ENCODE results near the gene MIP. TPM values are rescaled to one million over a fixed set of nuclear protein-coding genes. Genes with fewer than 3 reads are reported as not detected.

MIP gene
- total and polyA plus RNA-seq, 10 of the 15 experiments (the other 5 are each of a cell fraction or from before 2014, with no cell fraction given): 0.04 to 0.18 (median 0.11) TPM; not detected in 3

Other genes starting within 250 kb of the MIP start
Only the 7 nearest of the 18 such genes appear.
- 4.2 and 5.7 TPM in 2 replicates for gene IL23A, start 115.8 kb downstream of the MIP start, total RNA-seq (2014; rRNA removed)
- gene IL23A, start 115.8 kb downstream of the MIP start, total RNA-seq (2014; rRNA removed; fragmentation: Illumina TruSeq; extraction: Trizol): 4.7 and 5.6 TPM in 2 replicates
- gene IL23A, start 115.8 kb downstream of the MIP start, total RNA-seq (2021): 4.3 and 4.7 TPM in 2 replicates
- 3.3 and 4.0 TPM in 2 replicates for gene IL23A, start 115.8 kb downstream of the MIP start, polyA plus RNA-seq (2011; rRNA removed)
- 1.6 and 5.7 TPM in 2 replicates for gene IL23A, start 115.8 kb downstream of the MIP start, polyA plus RNA-seq (2014; fragmentation: Illumina TruSeq; extraction: Trizol)
- 10 to 100 TPM in 1 of 2 experiments, 1 to 10 TPM in 1; 7.7 to 11.1 TPM for gene IL23A, start 115.8 kb downstream of the MIP start, polyA plus RNA-seq (2014; fragmentation: Nextera tagmentation; extraction: Ambion mirVana)
- gene IL23A, start 115.8 kb downstream of the MIP start, polyA plus RNA-seq (2014; rRNA removed): 9.9 and 10.8 TPM in 2 replicates
- gene IL23A, start 115.8 kb downstream of the MIP start, polyA plus RNA-seq (2016; fragmentation: Nextera tagmentation; extraction: Ambion mirVana): 1 to 10 TPM; 4.4 to 5.6 TPM
- gene STAT2, start 94.5 kb downstream of the MIP start, total RNA-seq (2014; rRNA removed): 101 and 114 TPM in 2 replicates
- gene STAT2, start 94.5 kb downstream of the MIP start, total RNA-seq (2014; rRNA removed; fragmentation: Illumina TruSeq; extraction: Trizol): 66.4 and 69.3 TPM in 2 replicates
- gene STAT2, start 94.5 kb downstream of the MIP start, total RNA-seq (2021): 93.7 and 97.9 TPM in 2 replicates
- 91.5 and 106 TPM in 2 replicates for gene STAT2, start 94.5 kb downstream of the MIP start, polyA plus RNA-seq (2011; rRNA removed)
- 74.9 and 91.9 TPM in 2 replicates for gene STAT2, start 94.5 kb downstream of the MIP start, polyA plus RNA-seq (2014; fragmentation: Illumina TruSeq; extraction: Trizol)
- gene STAT2, start 94.5 kb downstream of the MIP start, polyA plus RNA-seq (2014; fragmentation: Nextera tagmentation; extraction: Ambion mirVana): 10 to 100 TPM; 16.9 to 23.5 TPM
- gene STAT2, start 94.5 kb downstream of the MIP start, polyA plus RNA-seq (2014; rRNA removed): 90.4 and 94.4 TPM in 2 replicates
- gene STAT2, start 94.5 kb downstream of the MIP start, polyA plus RNA-seq (2016; fragmentation: Nextera tagmentation; extraction: Ambion mirVana): 10 to 100 TPM; 76.5 to 79.2 TPM
- 0.11 TPM in 1 of 2 replicates, not detected in the other for gene APOF, start 91.8 kb downstream of the MIP start, total RNA-seq (2014; rRNA removed)
- not detected in 2 replicates for gene APOF, start 91.8 kb downstream of the MIP start, total RNA-seq (2014; rRNA removed; fragmentation: Illumina TruSeq; extraction: Trizol)
- not detected in 2 replicates for gene APOF, start 91.8 kb downstream of the MIP start, total RNA-seq (2021)
- not detected in 2 replicates for gene APOF, start 91.8 kb downstream of the MIP start, polyA plus RNA-seq (2011; rRNA removed)
- 0.04 TPM in 1 of 2 replicates, not detected in the other for gene APOF, start 91.8 kb downstream of the MIP start, polyA plus RNA-seq (2014; fragmentation: Illumina TruSeq; extraction: Trizol)
- under 1 TPM; 0.13 to 0.19 TPM for gene APOF, start 91.8 kb downstream of the MIP start, polyA plus RNA-seq (2014; fragmentation: Nextera tagmentation; extraction: Ambion mirVana)
- 0.05 TPM in 1 of 2 replicates, not detected in the other for gene APOF, start 91.8 kb downstream of the MIP start, polyA plus RNA-seq (2014; rRNA removed)
- gene APOF, start 91.8 kb downstream of the MIP start, polyA plus RNA-seq (2016; fragmentation: Nextera tagmentation; extraction: Ambion mirVana): not detected
- 34.3 and 36.4 TPM in 2 replicates for gene TIMELESS, start 5.2 kb downstream of the MIP start, total RNA-seq (2014; rRNA removed)
- 20.2 and 21.2 TPM in 2 replicates for gene TIMELESS, start 5.2 kb downstream of the MIP start, total RNA-seq (2014; rRNA removed; fragmentation: Illumina TruSeq; extraction: Trizol)
- 42.0 and 45.9 TPM in 2 replicates for gene TIMELESS, start 5.2 kb downstream of the MIP start, total RNA-seq (2021)
- gene TIMELESS, start 5.2 kb downstream of the MIP start, polyA plus RNA-seq (2011; rRNA removed): 4.7 and 5.8 TPM in 2 replicates
- gene TIMELESS, start 5.2 kb downstream of the MIP start, polyA plus RNA-seq (2014; fragmentation: Illumina TruSeq; extraction: Trizol): 34.2 and 41.1 TPM in 2 replicates
- 10 to 100 TPM; 10.4 to 20.5 TPM for gene TIMELESS, start 5.2 kb downstream of the MIP start, polyA plus RNA-seq (2014; fragmentation: Nextera tagmentation; extraction: Ambion mirVana)
- 27.1 and 27.7 TPM in 2 replicates for gene TIMELESS, start 5.2 kb downstream of the MIP start, polyA plus RNA-seq (2014; rRNA removed)
- gene TIMELESS, start 5.2 kb downstream of the MIP start, polyA plus RNA-seq (2016; fragmentation: Nextera tagmentation; extraction: Ambion mirVana): 10 to 100 TPM; 53.5 to 57.8 TPM
- 4.1 and 4.4 TPM in 2 replicates for gene SPRYD4, start 13.9 kb upstream of the MIP start, total RNA-seq (2014; rRNA removed)
- gene SPRYD4, start 13.9 kb upstream of the MIP start, total RNA-seq (2014; rRNA removed; fragmentation: Illumina TruSeq; extraction: Trizol): 4.2 and 4.7 TPM in 2 replicates
- gene SPRYD4, start 13.9 kb upstream of the MIP start, total RNA-seq (2021): 4.3 and 5.0 TPM in 2 replicates
- gene SPRYD4, start 13.9 kb upstream of the MIP start, polyA plus RNA-seq (2011; rRNA removed): 5.4 and 5.9 TPM in 2 replicates
- 4.7 and 5.0 TPM in 2 replicates for gene SPRYD4, start 13.9 kb upstream of the MIP start, polyA plus RNA-seq (2014; fragmentation: Illumina TruSeq; extraction: Trizol)
- 1 to 10 TPM; 4.8 to 6.0 TPM for gene SPRYD4, start 13.9 kb upstream of the MIP start, polyA plus RNA-seq (2014; fragmentation: Nextera tagmentation; extraction: Ambion mirVana)
- 4.7 and 5.5 TPM in 2 replicates for gene SPRYD4, start 13.9 kb upstream of the MIP start, polyA plus RNA-seq (2014; rRNA removed)
- 1 to 10 TPM; 5.3 to 6.0 TPM for gene SPRYD4, start 13.9 kb upstream of the MIP start, polyA plus RNA-seq (2016; fragmentation: Nextera tagmentation; extraction: Ambion mirVana)
- gene GLS2, start 33.5 kb upstream of the MIP start, total RNA-seq (2014; rRNA removed): 4.1 and 4.6 TPM in 2 replicates
- gene GLS2, start 33.5 kb upstream of the MIP start, total RNA-seq (2014; rRNA removed; fragmentation: Illumina TruSeq; extraction: Trizol): 3.1 TPM in 2 replicates
- gene GLS2, start 33.5 kb upstream of the MIP start, total RNA-seq (2021): 3.4 and 3.7 TPM in 2 replicates
- gene GLS2, start 33.5 kb upstream of the MIP start, polyA plus RNA-seq (2011; rRNA removed): 2.1 and 2.4 TPM in 2 replicates
- 2.6 and 3.1 TPM in 2 replicates for gene GLS2, start 33.5 kb upstream of the MIP start, polyA plus RNA-seq (2014; fragmentation: Illumina TruSeq; extraction: Trizol)
- gene GLS2, start 33.5 kb upstream of the MIP start, polyA plus RNA-seq (2014; fragmentation: Nextera tagmentation; extraction: Ambion mirVana): 1 to 10 TPM in 1 of 2 experiments, under 1 TPM in 1; 0.64 to 1.4 TPM
- gene GLS2, start 33.5 kb upstream of the MIP start, polyA plus RNA-seq (2014; rRNA removed): 3.8 and 4.9 TPM in 2 replicates
- 1 to 10 TPM; 5.2 to 6.4 TPM for gene GLS2, start 33.5 kb upstream of the MIP start, polyA plus RNA-seq (2016; fragmentation: Nextera tagmentation; extraction: Ambion mirVana)
- 1.5 and 1.6 TPM in 2 replicates for gene RBMS2, start 67.2 kb upstream of the MIP start, total RNA-seq (2014; rRNA removed)
- 2.1 and 2.2 TPM in 2 replicates for gene RBMS2, start 67.2 kb upstream of the MIP start, total RNA-seq (2014; rRNA removed; fragmentation: Illumina TruSeq; extraction: Trizol)
- gene RBMS2, start 67.2 kb upstream of the MIP start, total RNA-seq (2021): 7.1 and 7.2 TPM in 2 replicates
- gene RBMS2, start 67.2 kb upstream of the MIP start, polyA plus RNA-seq (2011; rRNA removed): 0.40 and 0.56 TPM in 2 replicates
- gene RBMS2, start 67.2 kb upstream of the MIP start, polyA plus RNA-seq (2014; fragmentation: Illumina TruSeq; extraction: Trizol): 5.6 and 6.0 TPM in 2 replicates
- gene RBMS2, start 67.2 kb upstream of the MIP start, polyA plus RNA-seq (2014; fragmentation: Nextera tagmentation; extraction: Ambion mirVana): 1 to 10 TPM in 1 of 2 experiments, under 1 TPM in 1; 0.90 to 1.1 TPM
- gene RBMS2, start 67.2 kb upstream of the MIP start, polyA plus RNA-seq (2014; rRNA removed): 3.1 and 3.9 TPM in 2 replicates
- gene RBMS2, start 67.2 kb upstream of the MIP start, polyA plus RNA-seq (2016; fragmentation: Nextera tagmentation; extraction: Ambion mirVana): 1 to 10 TPM; 2.7 to 3.2 TPM

All from GM12878 (cell line).